ENCODE data around the gene ATP9A.

ATP9A gene

DNA sequence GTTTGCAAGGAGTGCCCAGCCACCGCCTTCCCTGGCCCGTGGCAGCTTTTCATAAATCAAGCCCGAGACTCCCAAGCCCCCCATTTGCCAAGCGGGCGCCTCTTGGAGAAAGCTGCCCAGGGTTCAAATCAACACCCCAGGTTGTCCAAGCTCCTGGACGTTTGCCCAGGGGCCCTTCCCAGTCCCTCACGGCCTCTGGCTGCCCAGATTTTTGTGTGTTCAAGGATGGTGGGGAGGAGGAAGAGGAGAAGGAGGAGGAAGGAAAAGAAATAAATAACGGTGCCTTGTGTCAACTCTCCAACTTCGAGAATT is 205.1 kb downstream of the ATP9A start:
- H2AK5ac ChIP-seq (ENCODE audit: low read length), result no peak overlapping the region
- H4K91ac ChIP-seq (ENCODE audit: low read depth, low read length), result peak overlapping the region; percentile 36
- DNase-seq, result no peak
- no peak overlapping the region for H3K4me3 ChIP-seq (ENCODE audit: low read depth, low read length)
- H2AFZ ChIP-seq (ENCODE audit: insufficient read depth, low read length, poor library complexity), result no peak overlapping the region
- H2BK120ac ChIP-seq (ENCODE audit: insufficient read depth, low read length, poor library complexity), result peak overlapping the region; percentile 6
- no peaks in the 10 kb centered on the region for H3K79me2 ChIP-seq (ENCODE audit: control insufficient read depth, insufficient read depth, low read length, poor library complexity)
- no peak overlapping the region for H4K8ac ChIP-seq (ENCODE audit: low read depth, low read length)
- no peak overlapping the region for H2BK12ac ChIP-seq (ENCODE audit: low read length)
- no peak overlapping the region for H3K4ac ChIP-seq (ENCODE audit: low read depth, low read length)
- H3K14ac ChIP-seq (ENCODE audit: low read length), result no peak overlapping the region
- no peak overlapping the region for H2BK5ac ChIP-seq (ENCODE audit: low read depth, low read length, poor library complexity)
- no CpG with 5 or more reads among the region's 9 CpGs for WGBS (ENCODE audit: extremely low coverage, insufficient coverage, insufficient read length)
- H3K9ac ChIP-seq (ENCODE audit: low read length), result no peak overlapping the region
- no peaks in the 10 kb centered on the region for H3K36me3 ChIP-seq (ENCODE audit: control insufficient read depth in 1 of 2, insufficient read depth in 2 of 2, low read length in 2 of 2)
- peaks cover 2% of the 10 kb centered on the region for H3K9me3 ChIP-seq (ENCODE audit: insufficient read depth, low read depth, low read length)
- no peak overlapping the region for H4K12ac ChIP-seq (ENCODE audit: low read depth, low read length)
- peak overlapping the region; percentile 81 for H3K4me2 ChIP-seq (ENCODE audit: low read length)
- peak overlapping the region; percentile 20 for H3K27ac ChIP-seq (ENCODE audit: low read depth, low read length)
- H3K27me3 ChIP-seq (ENCODE audit: insufficient read depth, low read length), result peaks cover 11% of the 10 kb centered on the region
- peaks cover 7 to 8% of the 10 kb centered on the region in 2 experiments for H3K4me1 ChIP-seq (ENCODE audit: control insufficient read depth in 1 of 2, insufficient read depth in 2 of 2, low read length in 2 of 2)
- H3K79me1 ChIP-seq (ENCODE audit: low read length), result peaks cover 9% of the 10 kb centered on the region
- H3K23ac ChIP-seq (ENCODE audit: low read length), result no peak overlapping the region
- H3K18ac ChIP-seq (ENCODE audit: low read length), result no peak overlapping the region

DNA sequence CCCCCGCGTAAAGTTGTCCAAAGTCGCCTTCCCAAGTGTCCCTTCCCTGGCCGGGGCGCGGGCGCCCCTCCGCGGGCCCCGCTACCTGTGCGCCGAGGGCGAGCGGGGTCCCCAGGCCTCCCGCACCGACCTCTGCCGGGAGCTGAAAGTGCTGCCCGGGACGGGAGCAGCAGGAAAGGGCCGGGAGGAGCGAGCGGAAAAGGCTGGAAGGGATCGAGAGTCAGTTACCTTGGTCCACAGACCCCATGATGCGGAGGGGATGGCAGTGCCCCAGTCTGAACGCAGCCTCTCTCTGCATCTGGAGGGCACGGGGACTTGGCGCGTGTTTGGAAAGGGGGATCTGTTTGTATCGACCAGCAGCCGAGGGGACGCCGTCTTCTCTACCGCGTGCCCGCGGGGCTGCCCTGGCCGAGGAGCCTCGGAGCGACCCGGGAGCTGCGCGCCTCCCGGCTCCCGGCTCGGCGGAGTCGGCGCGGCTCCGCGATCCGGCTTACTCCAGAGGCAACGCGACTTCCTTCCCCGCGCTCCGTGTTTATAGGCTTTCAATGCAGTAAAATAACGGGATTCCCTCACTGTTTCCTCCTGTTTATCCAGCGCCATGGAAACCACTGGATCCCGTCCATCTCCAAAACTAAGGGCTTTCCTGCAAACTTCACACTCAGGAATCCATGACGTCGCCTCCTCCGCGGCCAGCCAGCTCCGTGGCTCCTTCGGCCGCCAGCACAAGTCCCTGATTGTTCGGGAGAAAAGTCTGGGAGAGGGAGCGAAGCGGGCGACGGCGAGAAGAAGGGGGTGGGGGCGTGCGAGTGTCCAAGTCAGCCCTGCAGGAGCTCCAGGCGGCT is 205.6 kb downstream of the ATP9A start:
- H3K4me2 ChIP-seq (ENCODE audit: low read length), result peak overlapping the region; percentile 81

DNA sequence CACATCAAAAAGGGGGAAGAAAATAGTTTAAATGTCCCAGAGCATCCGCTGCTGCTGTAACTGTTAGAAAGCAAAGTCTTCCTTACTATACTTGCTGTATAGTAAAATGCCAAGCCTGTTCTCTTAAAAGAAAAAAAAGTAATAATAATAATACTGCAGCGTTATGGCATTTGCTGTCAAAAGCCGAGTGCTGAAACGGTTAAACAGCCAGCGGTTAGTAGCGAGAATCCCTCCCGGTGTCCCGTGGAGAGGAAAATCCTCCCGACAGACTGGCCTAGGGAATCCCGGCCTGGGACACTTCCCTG is 206.2 kb downstream of the ATP9A start:
- no peaks in the 10 kb centered on the region for H3K36me3 ChIP-seq (ENCODE audit: control insufficient read depth in 1 of 2, insufficient read depth in 2 of 2, low read length in 2 of 2)
- no peak overlapping the region for H3K4ac ChIP-seq (ENCODE audit: low read depth, low read length)
- peaks cover 9% of the 10 kb centered on the region for H3K79me1 ChIP-seq (ENCODE audit: low read length)
- no peak for DNase-seq
- H3K23ac ChIP-seq (ENCODE audit: low read length), result no peak overlapping the region
- peak overlapping the region; percentile 81 for H3K4me2 ChIP-seq (ENCODE audit: low read length)
- peaks cover 2% of the 10 kb centered on the region for H3K9me3 ChIP-seq (ENCODE audit: insufficient read depth, low read depth, low read length)
- no peak overlapping the region for H4K8ac ChIP-seq (ENCODE audit: low read depth, low read length)
- peak overlapping the region; percentile 17 for H3K9ac ChIP-seq (ENCODE audit: low read length)
- peaks cover 11% of the 10 kb centered on the region for H3K27me3 ChIP-seq (ENCODE audit: insufficient read depth, low read length)
- H3K27ac ChIP-seq (ENCODE audit: low read depth, low read length), result peak overlapping the region; percentile 62
- peak overlapping the region; percentile 24 for H3K18ac ChIP-seq (ENCODE audit: low read length)
- peak overlapping the region; percentile 36 for H4K91ac ChIP-seq (ENCODE audit: low read depth, low read length)
- no peaks in the 10 kb centered on the region for H3K79me2 ChIP-seq (ENCODE audit: control insufficient read depth, insufficient read depth, low read length, poor library complexity)
- peak overlapping the region; percentile 22 for H3K14ac ChIP-seq (ENCODE audit: low read length)
- H2AK5ac ChIP-seq (ENCODE audit: low read length), result no peak overlapping the region
- H2BK12ac ChIP-seq (ENCODE audit: low read length), result no peak overlapping the region
- H3K4me3 ChIP-seq (ENCODE audit: low read depth, low read length), result peak overlapping the region; percentile 70
- WGBS (ENCODE audit: extremely low coverage, insufficient coverage, insufficient read length), result no CpG with 5 or more reads among the region's 10 CpGs
- no peak overlapping the region for H2BK5ac ChIP-seq (ENCODE audit: low read depth, low read length, poor library complexity)
- H3K4me1 ChIP-seq (ENCODE audit: control insufficient read depth in 1 of 2, insufficient read depth in 2 of 2, low read length in 2 of 2), result peaks cover 7 to 8% of the 10 kb centered on the region in 2 experiments
- H2AFZ ChIP-seq (ENCODE audit: insufficient read depth, low read length, poor library complexity), result peak overlapping the region; percentile 51
- no peak overlapping the region for H4K12ac ChIP-seq (ENCODE audit: low read depth, low read length)
- H2BK120ac ChIP-seq (ENCODE audit: insufficient read depth, low read length, poor library complexity), result peak overlapping the region; percentile 46

More for the DNA sequence above, 205.6 kb downstream of the ATP9A start:
- Histone ChIP-seq H3K9ac (ENCODE audit: low read length) (peak overlapping the region; percentile 17), H3K79me1 (ENCODE audit: low read length) (peaks cover 9% of the 10 kb centered on the region), H2BK5ac (ENCODE audit: low read depth, low read length, poor library complexity) (no peak overlapping the region), H3K9me3 (ENCODE audit: insufficient read depth, low read depth, low read length) (peaks cover 2% of the 10 kb centered on the region), H3K4ac (ENCODE audit: low read depth, low read length) (no peak overlapping the region), H2BK12ac (ENCODE audit: low read length) (peak overlapping the region; percentile 6), H4K12ac (ENCODE audit: low read depth, low read length) (no peak overlapping the region), H3K18ac (ENCODE audit: low read length) (peak overlapping the region; percentile 24), H4K91ac (ENCODE audit: low read depth, low read length) (peak overlapping the region; percentile 36), H3K27me3 (ENCODE audit: insufficient read depth, low read length) (peaks cover 11% of the 10 kb centered on the region), H3K23ac (ENCODE audit: low read length) (no peak overlapping the region), H3K27ac (ENCODE audit: low read depth, low read length) (peak overlapping the region; percentile 62), H2AK5ac (ENCODE audit: low read length) (no peak overlapping the region), H3K36me3 (ENCODE audit: control insufficient read depth in 1 of 2, insufficient read depth in 2 of 2, low read length in 2 of 2) (no peaks in the 10 kb centered on the region), H3K4me3 (ENCODE audit: low read depth, low read length) (peak overlapping the region; percentile 70), H3K14ac (ENCODE audit: low read length) (peak overlapping the region; percentile 22), H3K4me1 (ENCODE audit: control insufficient read depth in 1 of 2, insufficient read depth in 2 of 2, low read length in 2 of 2) (peaks cover 7 to 8% of the 10 kb centered on the region in 2 experiments), H4K8ac (ENCODE audit: low read depth, low read length) (peak overlapping the region; percentile 0), H2AFZ (ENCODE audit: insufficient read depth, low read length, poor library complexity) (peak overlapping the region; percentile 51), H2BK120ac (ENCODE audit: insufficient read depth, low read length, poor library complexity) (peak overlapping the region; percentile 46), H3K79me2 (ENCODE audit: control insufficient read depth, insufficient read depth, low read length, poor library complexity) (no peaks in the 10 kb centered on the region)
- DNase-seq, result peak; percentile 78 to 80
- WGBS (ENCODE audit: extremely low coverage, insufficient coverage, insufficient read length), result no CpG with 5 or more reads among the region's 76 CpGs

DNA sequence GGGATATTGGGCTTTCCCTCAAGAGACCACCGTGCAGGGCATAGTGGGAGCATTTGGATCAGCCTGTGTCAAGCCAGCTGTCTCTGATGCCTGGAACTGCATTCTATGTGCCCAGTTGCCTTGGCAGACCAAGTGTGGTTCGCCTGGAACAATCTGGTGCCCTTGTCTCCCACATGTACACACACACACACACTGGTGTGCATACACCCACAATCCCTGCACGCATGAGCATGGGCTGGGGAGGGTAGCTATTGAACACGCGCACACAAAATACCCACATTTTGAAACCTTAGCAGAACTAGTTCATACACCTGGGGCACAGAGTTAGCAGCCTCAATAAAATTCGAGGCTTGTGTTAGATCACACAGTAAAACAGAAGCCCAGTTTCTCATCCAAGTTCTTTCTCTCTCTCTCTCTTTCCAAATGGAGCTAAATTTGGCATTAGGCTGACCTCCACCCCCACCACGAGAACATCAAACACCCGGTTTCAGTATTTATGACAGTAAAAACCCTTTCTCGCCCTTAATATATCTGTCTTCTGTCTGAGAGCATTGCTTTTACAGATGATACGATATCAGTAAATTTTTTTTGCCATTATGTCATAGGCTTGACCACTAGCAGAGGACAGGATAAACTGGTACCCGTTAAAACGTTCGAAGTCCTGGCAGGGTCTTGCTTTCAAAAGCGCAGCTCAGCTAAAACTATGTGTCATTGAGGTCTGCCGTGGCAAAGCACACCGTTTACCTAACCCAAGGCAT is 207.5 kb downstream of the ATP9A start:
- no peak overlapping the region for H2BK12ac ChIP-seq (ENCODE audit: low read length)
- H3K4me3 ChIP-seq (ENCODE audit: low read depth, low read length), result peak overlapping the region; percentile 39
- no CpG with 5 or more reads among the region's 16 CpGs for WGBS (ENCODE audit: extremely low coverage, insufficient coverage, insufficient read length)

More for the DNA sequence above, 207.5 kb downstream of the ATP9A start:
- H2BK5ac ChIP-seq (ENCODE audit: low read depth, low read length, poor library complexity), result no peak overlapping the region
- H3K79me2 ChIP-seq (ENCODE audit: control insufficient read depth, insufficient read depth, low read length, poor library complexity), result no peaks in the 10 kb centered on the region
- no peak overlapping the region for H4K12ac ChIP-seq (ENCODE audit: low read depth, low read length)
- peaks cover 7 to 8% of the 10 kb centered on the region in 2 experiments for H3K4me1 ChIP-seq (ENCODE audit: control insufficient read depth in 1 of 2, insufficient read depth in 2 of 2, low read length in 2 of 2)
- no peak overlapping the region for H3K4ac ChIP-seq (ENCODE audit: low read depth, low read length)
- H3K9ac ChIP-seq (ENCODE audit: low read length), result peak overlapping the region; percentile 25
- H3K27ac ChIP-seq (ENCODE audit: low read depth, low read length), result no peak overlapping the region
- H3K23ac ChIP-seq (ENCODE audit: low read length), result peak overlapping the region; percentile 94
- peaks cover 2% of the 10 kb centered on the region for H3K9me3 ChIP-seq (ENCODE audit: insufficient read depth, low read depth, low read length)
- H4K91ac ChIP-seq (ENCODE audit: low read depth, low read length), result no peak overlapping the region
- no peak overlapping the region for H2BK120ac ChIP-seq (ENCODE audit: insufficient read depth, low read length, poor library complexity)
- H3K18ac ChIP-seq (ENCODE audit: low read length), result no peak overlapping the region
- peak overlapping the region; percentile 39 for H3K4me2 ChIP-seq (ENCODE audit: low read length)
- peak in 1 of 2 donors; percentile 62 for DNase-seq
- peaks cover 11% of the 10 kb centered on the region for H3K27me3 ChIP-seq (ENCODE audit: insufficient read depth, low read length)
- no peak overlapping the region for H2AFZ ChIP-seq (ENCODE audit: insufficient read depth, low read length, poor library complexity)
- no peak overlapping the region for H2AK5ac ChIP-seq (ENCODE audit: low read length)
- H4K8ac ChIP-seq (ENCODE audit: low read depth, low read length), result no peak overlapping the region
- H3K14ac ChIP-seq (ENCODE audit: low read length), result no peak overlapping the region
- H3K79me1 ChIP-seq (ENCODE audit: low read length), result peaks cover 9% of the 10 kb centered on the region
- H3K36me3 ChIP-seq (ENCODE audit: control insufficient read depth in 1 of 2, insufficient read depth in 2 of 2, low read length in 2 of 2), result peaks cover 0 to 2% of the 10 kb centered on the region in 2 experiments
